NCI-H1694 treated with DMSO at 0.1 percent for 48 hours (cell line): ENCODE measurements around the gene PCDHGB1.
"Not testable (repeated sequence)": the region's sequence is repeated elsewhere in the genome, so short reads cannot be mapped to it uniquely, and the experiment has no call there.

Experiments
- DNase-seq: peaks from one replicate; lab custom pipeline; 2025; lab: John Stamatoyannopoulos, UW

Gene PCDHGB1

GRCh38 chr5:141383345-141383744, 33.4 kb downstream of the PCDHGB1 start:
- no peak for DNase-seq

- no peak for DNase-seq
Observed at GRCh38 chr5:141384471-141385267, 34.8 kb downstream of the PCDHGB1 start.

GRCh38 chr5:141387557-141388311, 37.8 kb downstream of the PCDHGB1 start, which contains the start of gene PCDHGB4:
TSS of gene PCDHGB4 (plus strand) at chr5:141387698. CDS start at chr5:141387885, 187 bp downstream.
- not testable (repeated sequence) for DNase-seq

- DNase-seq = no peak
Observed at GRCh38 chr5:141388661-141389060, 38.8 kb downstream of the PCDHGB1 start.

- DNase-seq = no peak
Observed at GRCh38 chr5:141389153-141390042, 39.5 kb downstream of the PCDHGB1 start.

- DNase-seq = no peak
Observed at GRCh38 chr5:141392429-141393198, 42.7 kb downstream of the PCDHGB1 start, which contains the start of gene PCDHGA8. TSS of gene PCDHGA8 (plus strand) at chr5:141392633. CDS start at chr5:141392814, 181 bp downstream.

- no peak for DNase-seq
Observed at GRCh38 chr5:141393267-141393666, 43.4 kb downstream of the PCDHGB1 start.

GRCh38 chr5:141394401-141395187, 44.7 kb downstream of the PCDHGB1 start:
- not testable (repeated sequence) for DNase-seq

GRCh38 chr5:141397756-141398551, 48.1 kb downstream of the PCDHGB1 start, which contains the start of gene PCDHGB5:
TSS of gene PCDHGB5 (plus strand) at chr5:141397947. CDS start at chr5:141398128, 181 bp downstream.
- DNase-seq = not testable (repeated sequence)

GRCh38 chr5:141398608-141399007, 48.7 kb downstream of the PCDHGB1 start:
- no peak for DNase-seq

GRCh38 chr5:141399555-141400258, 49.8 kb downstream of the PCDHGB1 start:
- no peak for DNase-seq
